Inferior parietal cortex (tissue), 1 donor: Measurements from ENCODE around the gene TRERF1.

ENCODE experiments used
- DNase-seq: peaks from one replicate; pipeline ENCODE4 v3.0.0-alpha.2; 2016; ENCODE audit errors: extremely low spot score

The TRERF1 gene

GRCh38 chr6:42307141-42307470, 144.6 kb downstream of the TRERF1 start:
- DNase-seq: no peak

GRCh38 chr6:42306439-42307140, 145.1 kb downstream of the TRERF1 start:
- no peak for DNase-seq

GRCh38 chr6:42304053-42304712, 147.5 kb downstream of the TRERF1 start:
- DNase-seq: no peak

- DNase-seq: no peak
Observed at GRCh38 chr6:42302411-42302810, 149.3 kb downstream of the TRERF1 start.

- DNase-seq: no peak
Observed at GRCh38 chr6:42301986-42302385, 149.7 kb downstream of the TRERF1 start.

GRCh38 chr6:42300701-42301100, 151.0 kb downstream of the TRERF1 start:
- no peak for DNase-seq

- DNase-seq: no peak
Observed at GRCh38 chr6:42300185-42300584, 151.5 kb downstream of the TRERF1 start.

GRCh38 chr6:42297661-42298060, 154.1 kb downstream of the TRERF1 start:
- no peak for DNase-seq

GRCh38 chr6:42296614-42297013, 155.1 kb downstream of the TRERF1 start:
- no peak for DNase-seq

- DNase-seq: no peak
Observed at GRCh38 chr6:42295677-42296076, 156.0 kb downstream of the TRERF1 start.

GRCh38 chr6:42295181-42295580, 156.5 kb downstream of the TRERF1 start:
- DNase-seq: no peak

- DNase-seq: no peak
Observed at GRCh38 chr6:42294759-42295158, 157.0 kb downstream of the TRERF1 start.

- no peak for DNase-seq
Observed at GRCh38 chr6:42293386-42293977, 158.2 kb downstream of the TRERF1 start.

- no peak for DNase-seq
Observed at GRCh38 chr6:42292004-42292740, 159.6 kb downstream of the TRERF1 start.

- DNase-seq: no peak
Observed at GRCh38 chr6:42287756-42288155, 164.0 kb downstream of the TRERF1 start.

- no peak for DNase-seq
Observed at GRCh38 chr6:42281570-42281969, 170.2 kb downstream of the TRERF1 start.

- DNase-seq: no peak
Observed at GRCh38 chr6:42280966-42281533, 170.7 kb downstream of the TRERF1 start.

GRCh38 chr6:42279966-42280629, 171.6 kb downstream of the TRERF1 start:
- DNase-seq: no peak

- DNase-seq: no peak
Observed at GRCh38 chr6:42279144-42279781, 172.5 kb downstream of the TRERF1 start.

- no peak for DNase-seq
Observed at GRCh38 chr6:42278131-42278853, 173.4 kb downstream of the TRERF1 start.
